Hepatocyte (in vitro differentiated cells): Measurements from ENCODE around the gene PUM2.

Experiments used
- CTCF ChIP-seq: fragments of 200-600 bp; sonication (generic); IDR thresholded peaks from 2 replicates; pipeline ENCODE4 v1.5.1; 2016; ENCODE audit warnings: antibody characterized with exemption, mild to moderate bottlenecking; ENCODE audit not compliant: poor library complexity
- EZH2 ChIP-seq: fragments of 200-600 bp; sonication (generic); IDR thresholded peaks from 2 replicates; pipeline ENCODE4 v1.6.1; 2016; ENCODE audit warnings: antibody characterized with exemption, mild to moderate bottlenecking, borderline replicate concordance
- EZH2phosphoT487 ChIP-seq: fragments of 200-600 bp; sonication (generic); IDR thresholded peaks from one replicate; pipeline ENCODE4 v1.6.1; 2018; ENCODE audit warnings: antibody characterized with exemption, mild to moderate bottlenecking, low read depth, moderate library complexity; ENCODE audit not compliant: unreplicated experiment, severe bottlenecking

GRCh38 chr2:20205915-20206524 is 144.6 kb downstream of the PUM2 start:
- TF ChIP-seq CTCF: peak; percentile 19
- no peak for TF ChIP-seq EZH2
- no peak for TF ChIP-seq EZH2phosphoT487
